ENCODE data around the gene PRCC. TPM values are rescaled to one million over a fixed set of nuclear protein-coding genes. Genes with fewer than 3 reads are reported as not detected.

The PRCC gene
- total RNA-seq, 1 donor from 2014 or later = 85.5 TPM

GRCh38 chr1:156743367-156744302 lies 23.7 kb upstream of the PRCC start:
- intact Hi-C loops (cut with micrococcal nuclease) = loop anchor here (10.0 kb wide), 1 partner anchor 689 kb away; the partner anchor contains the start of genes LAMTOR2 and UBQLN4

- intact Hi-C loops (cut with micrococcal nuclease) = loop anchor here (10.0 kb wide), 1 partner anchor 690 kb away; the partner anchor contains the start of genes LAMTOR2 and UBQLN4
Observed at GRCh38 chr1:156744344-156744743, 23.0 kb upstream of the PRCC start.

GRCh38 chr1:156744786-156745419 lies 22.4 kb upstream of the PRCC start:
- intact Hi-C loops (cut with micrococcal nuclease) = loop anchor here (10.0 kb wide), 1 partner anchor 690 kb away; the partner anchor contains the start of genes LAMTOR2 and UBQLN4

GRCh38 chr1:156745881-156746280 lies 21.5 kb upstream of the PRCC start:
- intact Hi-C loops (cut with micrococcal nuclease) = loop anchor here (10.0 kb wide), 1 partner anchor 691 kb away; the partner anchor contains the start of genes LAMTOR2 and UBQLN4

- intact Hi-C loops (cut with micrococcal nuclease) = loop anchor here (10.0 kb wide), 1 partner anchor 692 kb away; the partner anchor contains the start of genes LAMTOR2 and UBQLN4
Observed at GRCh38 chr1:156746406-156746727, 21.0 kb upstream of the PRCC start.

GRCh38 chr1:156746728-156747631 lies 20.4 kb upstream of the PRCC start:
- intact Hi-C loops (cut with micrococcal nuclease) = loop anchor here (10.0 kb wide), 1 partner anchor 692 kb away; the partner anchor contains the start of genes LAMTOR2 and UBQLN4

- intact Hi-C loops (cut with micrococcal nuclease) = loop anchor here (10.0 kb wide), 1 partner anchor 693 kb away; the partner anchor contains the start of genes LAMTOR2 and UBQLN4
Observed at GRCh38 chr1:156747742-156748669, 19.3 kb upstream of the PRCC start.

GRCh38 chr1:156748670-156749418 lies 18.5 kb upstream of the PRCC start:
- intact Hi-C loops (cut with micrococcal nuclease) = loop anchor here (10.0 kb wide), 1 partner anchor 694 kb away; the partner anchor contains the start of genes LAMTOR2 and UBQLN4

- intact Hi-C loops (cut with micrococcal nuclease) = loop anchor here (2.0 to 10.0 kb wide), 2 partner anchors 67 to 695 kb away; partner anchors contain the start of genes LAMTOR2, SH2D2A and UBQLN4
Observed at GRCh38 chr1:156749419-156750118, 17.8 kb upstream of the PRCC start.

GRCh38 chr1:156750191-156750672 lies 17.1 kb upstream of the PRCC start:
- intact Hi-C loops (cut with micrococcal nuclease) = loop anchor here (2.0 kb wide), 1 partner anchor 67 kb away; the partner anchor contains the start of gene SH2D2A

- intact Hi-C loops (cut with micrococcal nuclease) = loop anchor here (1.0 to 2.0 kb wide), 5 partner anchors 10 to 91 kb away; partner anchors contain the start of genes ISG20L2, METTL25B, MRPL24 and PRCC
Observed at GRCh38 chr1:156750711-156751450, 16.5 kb upstream of the PRCC start.

GRCh38 chr1:156751451-156751756 lies 15.9 kb upstream of the PRCC start, which contains the start of gene HDGF:
Gene HDGF (minus strand): TSS chr1:156751675. CDS start chr1:156751429, 246 bp downstream.
- intact Hi-C loops (cut with micrococcal nuclease) = loop anchor here (1.0 to 2.0 kb wide), 5 partner anchors 10 to 91 kb away; partner anchors contain the start of genes ISG20L2, METTL25B, MRPL24 and PRCC

GRCh38 chr1:156751757-156752481 lies 15.4 kb upstream of the PRCC start:
- intact Hi-C loops (cut with micrococcal nuclease) = loop anchor here (1.0 to 2.0 kb wide), 5 partner anchors 11 to 92 kb away; partner anchors contain the start of genes ISG20L2, METTL25B, MRPL24 and PRCC

GRCh38 chr1:156752843-156753482 lies 14.4 kb upstream of the PRCC start:
- intact Hi-C loops (cut with micrococcal nuclease) = no loop called here

- intact Hi-C loops (cut with micrococcal nuclease) = no loop called here
Observed at GRCh38 chr1:156754219-156754618, 13.1 kb upstream of the PRCC start.

GRCh38 chr1:156755527-156755950 lies 11.8 kb upstream of the PRCC start:
- intact Hi-C loops (cut with micrococcal nuclease) = no loop called here
